Right hindlimb (tissue), 1 donor: ENCODE data around the gene ZBP1.

Experiments
- DNase-seq: peaks from one replicate; pipeline ENCODE4 v3.0.0-alpha.2; 2018

ZBP1 gene

GRCh38 chr20:57616143-57616951 lies 3.9 kb downstream of the ZBP1 start:
- no peak for DNase-seq

- no peak for DNase-seq
Measured at GRCh38 chr20:57615445-57615811, 4.8 kb downstream of the ZBP1 start.

- no peak for DNase-seq
Measured at GRCh38 chr20:57614490-57615444, 5.5 kb downstream of the ZBP1 start.

GRCh38 chr20:57613481-57613921 lies 6.7 kb downstream of the ZBP1 start:
- DNase-seq, result no peak

- DNase-seq, result no peak
Measured at GRCh38 chr20:57612916-57613315, 7.3 kb downstream of the ZBP1 start.

- DNase-seq, result no peak
Measured at GRCh38 chr20:57612436-57612835, 7.8 kb downstream of the ZBP1 start.

- DNase-seq, result no peak
Measured at GRCh38 chr20:57611586-57612311, 8.5 kb downstream of the ZBP1 start.

GRCh38 chr20:57610261-57610952 lies 9.8 kb downstream of the ZBP1 start:
- DNase-seq, result no peak

GRCh38 chr20:57609842-57610167 lies 10.4 kb downstream of the ZBP1 start:
- DNase-seq, result no peak

- no peak for DNase-seq
Measured at GRCh38 chr20:57609086-57609841, 11.0 kb downstream of the ZBP1 start.

GRCh38 chr20:57608516-57608915 lies 11.7 kb downstream of the ZBP1 start:
- DNase-seq, result no peak

GRCh38 chr20:57605878-57606277 lies 14.3 kb downstream of the ZBP1 start:
- no peak for DNase-seq

- no peak for DNase-seq
Measured at GRCh38 chr20:57605045-57605444, 15.2 kb downstream of the ZBP1 start.

GRCh38 chr20:57603120-57603519 lies 17.1 kb downstream of the ZBP1 start:
- no peak for DNase-seq

- DNase-seq, result no peak
Measured at GRCh38 chr20:57601737-57602136, 18.5 kb downstream of the ZBP1 start.

GRCh38 chr20:57601211-57601570 lies 19.0 kb downstream of the ZBP1 start:
- DNase-seq, result no peak

GRCh38 chr20:57600320-57601210 lies 19.7 kb downstream of the ZBP1 start:
- DNase-seq, result no peak

- no peak for DNase-seq
Measured at GRCh38 chr20:57598491-57598890, 21.7 kb downstream of the ZBP1 start.

- no peak for DNase-seq
Measured at GRCh38 chr20:57598060-57598459, 22.2 kb downstream of the ZBP1 start.

GRCh38 chr20:57596998-57597939 lies 23.0 kb downstream of the ZBP1 start:
- peak; percentile 83 for DNase-seq
